Subcutaneous preadipocyte (primary cell): Measurements from ENCODE around the gene BLTP3B. TPM values are rescaled to one million over a fixed set of nuclear protein-coding genes. Genes with fewer than 3 reads are reported as not detected.

Experiments
- small RNA-seq: library from RNA; depleted of rRNA; stranded (forward); fragments of <200 nt; gene quantifications from one replicate; pipeline ENCODE3, GENCODE V24; 2012
- total RNA-seq: library from RNA; depleted of rRNA; stranded (reverse); fragments of >200 nt; gene quantifications from 2 replicates; pipeline ENCODE4 v1.2.3, GENCODE V29; 2012

Gene BLTP3B
- total RNA-seq = 56.1 and 58.4 TPM in 2 replicates

DNA sequence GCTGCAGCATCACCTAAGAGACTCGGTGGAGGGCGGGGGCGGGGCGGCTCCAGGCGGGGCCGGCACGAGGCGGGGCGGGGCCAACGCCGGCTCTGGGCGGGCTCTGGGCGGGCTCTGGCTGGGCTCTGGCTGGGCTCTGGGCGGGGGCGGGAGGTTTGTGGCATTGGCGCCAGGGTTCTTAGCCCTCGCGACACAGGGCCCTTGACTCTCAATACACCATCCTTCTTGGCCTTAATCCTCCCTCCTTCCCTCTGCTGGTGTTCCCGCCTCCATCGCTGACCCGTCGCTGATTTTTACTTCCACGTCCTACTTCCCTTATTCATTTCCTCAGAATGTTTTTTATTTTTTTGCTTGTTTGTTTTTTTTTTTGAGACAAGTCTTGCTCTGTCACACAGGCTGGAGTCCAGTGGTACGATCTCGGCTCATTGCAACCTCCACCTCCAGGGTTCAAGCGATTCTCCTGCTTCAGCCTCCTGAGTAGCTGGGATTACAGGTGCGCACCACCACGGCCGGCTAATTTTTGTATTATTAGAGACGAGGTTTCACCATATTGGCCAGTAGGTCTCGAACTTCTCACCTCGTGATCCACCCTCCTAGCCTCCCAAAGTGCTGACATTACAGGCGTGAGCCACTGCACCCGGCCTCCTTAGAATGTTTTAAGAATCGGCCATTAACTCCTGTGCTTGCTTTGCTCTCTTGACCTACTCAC, at the start of gene BLTP3B:
BLTP3B (minus strand) TSS at position 24 of the 709 bp plus-strand sequence. CDS start 239 bp downstream, outside the sequence.

Small RNA genes lying within 50 kb of the gene (small RNA-seq; reads per million reads assigned to genes)
- gene MIR1827 (not detected), gene RN7SL176P (not detected)

Other genes starting within 250 kb of the BLTP3B start
- gene ANKS1B, start 157.9 kb downstream of the BLTP3B start, total RNA-seq = 5.9 and 14.3 TPM in 2 replicates
- gene ACTR6, start 57.9 kb upstream of the BLTP3B start, total RNA-seq = 12.5 and 14.1 TPM in 2 replicates
- gene DEPDC4, start 124.2 kb upstream of the BLTP3B start, total RNA-seq = 0.73 and 2.2 TPM in 2 replicates
- 30.5 and 44.6 TPM in 2 replicates for gene SCYL2, start 124.3 kb upstream of the BLTP3B start, total RNA-seq
- gene SLC17A8, start 214.2 kb upstream of the BLTP3B start, total RNA-seq = under 0.01 TPM in 1 of 2 replicates, not detected in the other